Measurements from ENCODE around the gene PCDH9.

DNA sequence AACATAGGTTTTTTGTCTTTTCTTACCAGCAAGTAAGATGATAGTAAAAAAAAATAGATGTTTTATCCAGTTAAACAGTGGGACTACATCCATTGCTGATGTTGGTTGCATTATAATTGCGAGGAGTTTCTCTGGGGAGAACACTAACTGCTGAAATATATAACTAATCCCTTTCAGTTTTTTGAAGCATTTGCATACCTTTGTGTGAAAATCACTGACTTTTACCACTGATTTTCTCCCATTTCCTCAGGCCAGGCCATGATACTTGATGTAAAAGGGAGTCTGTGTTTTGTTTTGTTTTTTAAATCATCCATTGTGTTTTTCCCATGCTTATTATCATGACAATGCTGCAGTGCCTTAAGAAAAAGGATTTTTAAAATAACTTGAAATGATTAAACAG lies 699.5 kb downstream of the PCDH9 start:
- TF ChIP-seq, protein P1, sequence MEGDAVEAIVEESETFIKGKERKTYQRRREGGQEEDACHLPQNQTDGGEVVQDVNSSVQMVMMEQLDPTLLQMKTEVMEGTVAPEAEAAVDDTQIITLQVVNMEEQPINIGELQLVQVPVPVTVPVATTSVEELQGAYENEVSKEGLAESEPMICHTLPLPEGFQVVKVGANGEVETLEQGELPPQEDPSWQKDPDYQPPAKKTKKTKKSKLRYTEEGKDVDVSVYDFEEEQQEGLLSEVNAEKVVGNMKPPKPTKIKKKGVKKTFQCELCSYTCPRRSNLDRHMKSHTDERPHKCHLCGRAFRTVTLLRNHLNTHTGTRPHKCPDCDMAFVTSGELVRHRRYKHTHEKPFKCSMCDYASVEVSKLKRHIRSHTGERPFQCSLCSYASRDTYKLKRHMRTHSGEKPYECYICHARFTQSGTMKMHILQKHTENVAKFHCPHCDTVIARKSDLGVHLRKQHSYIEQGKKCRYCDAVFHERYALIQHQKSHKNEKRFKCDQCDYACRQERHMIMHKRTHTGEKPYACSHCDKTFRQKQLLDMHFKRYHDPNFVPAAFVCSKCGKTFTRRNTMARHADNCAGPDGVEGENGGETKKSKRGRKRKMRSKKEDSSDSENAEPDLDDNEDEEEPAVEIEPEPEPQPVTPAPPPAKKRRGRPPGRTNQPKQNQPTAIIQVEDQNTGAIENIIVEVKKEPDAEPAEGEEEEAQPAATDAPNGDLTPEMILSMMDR (IDR thresholded peaks at IDR 0.05 in 2 of 3, conservative IDR thresholded peaks at IDR 0.05 in 1 of 3; ENCODE audit: control insufficient read depth in 2 of 3, extremely low read depth in 1 of 3, insufficient read depth in 1 of 3, low read depth in 3 of 3, low read length in 3 of 3), result no peak
- TF ChIP-seq SMC3 (IDR thresholded peaks at IDR 0.05; ENCODE audit: borderline replicate concordance, low read length) (no peak), CREM (IDR thresholded peaks at IDR 0.05; ENCODE audit: low read depth) (no peak), PBX3 (IDR thresholded peaks at IDR 0.05; ENCODE audit: insufficient replicate concordance, low read depth, low read length) (no peak)
